ENCODE measurements around the gene PKDREJ.

- TF ChIP-seq CTCF (IDR thresholded peaks at IDR 0.05) (no peak), POLR2A (IDR thresholded peaks at IDR 0.05) (no peak), POLR2AphosphoS5 (IDR thresholded peaks at IDR 0.05) (no peak)
These were observed 11.2 kb upstream of the PKDREJ start for GRCh38 chr22:46274381-46274780.

Data from suprapubic skin (tissue), 4 donors.